HepG2 (cell line): Measurements from ENCODE around the gene RAB2B. TPM values are rescaled to one million over a fixed set of nuclear protein-coding genes. Genes with fewer than 3 reads are reported as not detected.
A peak's percentile ranks its signal among the peaks of the same experiment; 100 is the strongest.

ENCODE experiments used
- CENPX ChIP-seq: sonication (generic); formaldehyde crosslinking; IDR thresholded peaks from 2 replicates; pipeline ENCODE4 v1.9.0; 2021; ENCODE audit warnings: mild to moderate bottlenecking, missing genetic modification reagents, moderate library complexity
- DMAP1 ChIP-seq: IDR thresholded peaks from 2 replicates; pipeline ENCODE4 v1.6.1; 2016
- GLI4 ChIP-seq: sonication (generic); formaldehyde crosslinking; IDR thresholded peaks from 2 replicates; pipeline ENCODE4 v1.5.1; 2020; ENCODE audit warnings: missing genetic modification reagents, mild to moderate bottlenecking, moderate library complexity, borderline replicate concordance
- MIXL1 ChIP-seq: IDR thresholded peaks from 2 replicates; pipeline ENCODE4 v1.6.1; 2016
- RARG ChIP-seq: sonication (generic); formaldehyde crosslinking; IDR thresholded peaks from 2 replicates; pipeline ENCODE4 v1.4.0; 2020; ENCODE audit warnings: low read depth, mild to moderate bottlenecking, missing genetic modification reagents
- SAP130 ChIP-seq: IDR thresholded peaks from 2 replicates; pipeline ENCODE4 v1.6.1; 2016; ENCODE audit warnings: low read depth
- SP140L ChIP-seq: sonication (generic); formaldehyde crosslinking; IDR thresholded peaks from 2 replicates; pipeline ENCODE4 v1.4.0; 2020; ENCODE audit warnings: missing genetic modification reagents, borderline replicate concordance
- SSRP1 ChIP-seq: IDR thresholded peaks from 2 replicates; pipeline ENCODE4 v1.6.1; 2016; ENCODE audit warnings: control low read depth
- SYNCRIP ChIP-seq: fragments of 200-400 bp; formaldehyde crosslinking; IDR thresholded peaks from 2 replicates; pipeline ENCODE4 v1.6.1; 2018; ENCODE audit warnings: mild to moderate bottlenecking, low read depth, low read length; ENCODE audit not compliant: insufficient read depth
- TGIF2 ChIP-seq: IDR thresholded peaks from 2 replicates; pipeline ENCODE4 v1.6.1; 2016; ENCODE audit warnings: control low read depth, missing compliant biosample characterization
- WIZ ChIP-seq: sonication (generic); formaldehyde crosslinking; IDR thresholded peaks from 2 replicates; pipeline ENCODE4 v1.5.1; 2020; ENCODE audit warnings: mild to moderate bottlenecking, missing genetic modification reagents
- ZNF180 ChIP-seq: sonication (generic); formaldehyde crosslinking; IDR thresholded peaks from 2 replicates; pipeline ENCODE4 v1.4.0; 2020; ENCODE audit warnings: low read depth, missing genetic modification reagents, borderline replicate concordance
- ZNF205 ChIP-seq: IDR thresholded peaks from 2 replicates; pipeline ENCODE4 v1.6.1; 2018; ENCODE audit warnings: missing biosample characterization, missing genetic modification reagents
- ZNF207 ChIP-seq: fragments of 450-650 bp; IDR thresholded peaks from 2 replicates; pipeline ENCODE4 v1.6.1; 2016; ENCODE audit warnings: antibody characterized with exemption, borderline replicate concordance
- ZNF34 ChIP-seq: sonication (generic); formaldehyde crosslinking; IDR thresholded peaks from 2 replicates; pipeline ENCODE4 v1.4.0; 2020; ENCODE audit warnings: mild to moderate bottlenecking, missing genetic modification reagents, borderline replicate concordance
- ZNF547 ChIP-seq: sonication (generic); formaldehyde crosslinking; IDR thresholded peaks from 2 replicates; pipeline ENCODE4 v1.5.1; 2020; ENCODE audit warnings: mild to moderate bottlenecking, missing genetic modification reagents
- ZNF569 ChIP-seq: sonication (generic); formaldehyde crosslinking; IDR thresholded peaks from 2 replicates; pipeline ENCODE4 v1.5.0; 2020; ENCODE audit warnings: mild to moderate bottlenecking, missing genetic modification reagents, moderate library complexity, borderline replicate concordance
- ZNF850 ChIP-seq: sonication (generic); formaldehyde crosslinking; conservative IDR thresholded peaks from 2 replicates; pipeline ENCODE4 v1.9.0; 2021; ENCODE audit warnings: mild to moderate bottlenecking, missing genetic modification reagents
- polyA plus RNA-seq, 8 experiments: library from polyadenylated mRNA; depleted of rRNA in 3 of 8; stranded (reverse) in 7 of 8; unstranded in 1 of 8; fragments of >200 nt; fragmentation: Illumina TruSeq in 4 of 8; extraction: Trizol in 4 of 8; gene quantifications; 2 replicates each; pipeline versions ENCODE4 v1.2.1 to v1.2.3, GENCODE V29; 2011 to 2016; ENCODE audit warnings: low read depth in 4 of 8, missing spikeins in 1 of 8, mixed read lengths in 1 of 8; ENCODE audit not compliant: insufficient read depth in 1 of 8
- total RNA-seq, 5 experiments: library from RNA; depleted of rRNA; stranded (reverse); fragments of >200 nt; fragmentation: Illumina TruSeq; extraction: Trizol; gene quantifications; 2 replicates each; pipeline ENCODE4 v1.2.3, GENCODE V29; 2016; ENCODE audit warnings: low read depth in 1 of 5
- TF ChIP-seq, protein P1 (sequence below): sonication (generic); formaldehyde crosslinking; conservative IDR thresholded peaks from 2 replicates; pipeline ENCODE4 v1.4.0; 2020; ENCODE audit warnings: mild to moderate bottlenecking, missing genetic modification reagents, moderate library complexity
- TF ChIP-seq, protein P2 (sequence below): sonication (generic); formaldehyde crosslinking; IDR thresholded peaks from 2 replicates; pipeline ENCODE4 v1.8.0; 2022; ENCODE audit warnings: mild to moderate bottlenecking, missing genetic modification reagents
- TF ChIP-seq, protein P3 (sequence below): sonication (generic); formaldehyde crosslinking; IDR thresholded peaks from 2 replicates; pipeline ENCODE4 v1.4.0; 2020; ENCODE audit warnings: missing genetic modification reagents, borderline replicate concordance
- TF ChIP-seq, protein P4 (sequence below): IDR thresholded peaks from 2 replicates; pipeline ENCODE4 v1.6.1; 2016; ENCODE audit warnings: mild to moderate bottlenecking, missing biosample characterization, missing genetic modification reagents

RAB2B gene
- total and polyA plus RNA-seq, 2 of the 13 experiments (the other 11 are each of a cell fraction or from before 2014, with no cell fraction given), result 36.0 to 60.6 TPM

DNA sequence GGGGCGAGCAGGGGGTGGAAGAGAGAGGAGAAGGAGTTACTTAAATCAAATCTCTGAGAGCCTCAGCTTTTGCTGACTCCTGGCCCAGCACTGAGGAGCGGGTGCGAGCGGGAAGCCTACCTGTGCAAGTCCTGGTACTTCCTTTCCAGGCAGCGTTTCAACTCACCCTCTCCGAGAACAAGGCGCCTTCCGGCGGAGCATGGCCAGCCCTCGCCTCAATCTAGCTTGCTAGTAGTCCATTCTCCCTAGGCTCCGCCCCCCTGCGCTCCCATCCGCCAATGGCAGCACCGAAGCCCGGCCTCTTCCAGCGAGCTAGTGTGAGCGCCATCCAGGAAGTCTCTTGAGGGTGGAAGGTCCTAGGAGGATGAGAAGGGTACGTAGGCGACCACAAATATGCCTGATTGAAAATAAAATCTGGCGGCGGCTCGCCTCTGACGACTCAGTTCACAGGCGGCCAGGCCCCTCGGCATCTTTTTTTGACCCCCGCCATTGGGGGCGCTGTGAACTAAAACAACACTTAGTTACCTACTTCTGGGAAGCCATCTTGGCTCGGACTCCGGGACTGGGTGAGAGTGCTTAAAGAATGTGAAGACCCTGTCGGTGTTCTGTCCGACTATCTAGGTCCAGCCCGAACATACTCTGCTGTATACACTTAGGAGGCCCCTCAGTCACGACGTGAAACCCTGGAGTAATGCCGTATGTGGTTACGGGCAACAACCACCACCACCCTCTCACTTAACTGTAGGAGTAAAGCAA is 20.7 kb downstream of the RAB2B start, which contains the start of gene CHD8 (continued):
- TF ChIP-seq, protein P1, sequence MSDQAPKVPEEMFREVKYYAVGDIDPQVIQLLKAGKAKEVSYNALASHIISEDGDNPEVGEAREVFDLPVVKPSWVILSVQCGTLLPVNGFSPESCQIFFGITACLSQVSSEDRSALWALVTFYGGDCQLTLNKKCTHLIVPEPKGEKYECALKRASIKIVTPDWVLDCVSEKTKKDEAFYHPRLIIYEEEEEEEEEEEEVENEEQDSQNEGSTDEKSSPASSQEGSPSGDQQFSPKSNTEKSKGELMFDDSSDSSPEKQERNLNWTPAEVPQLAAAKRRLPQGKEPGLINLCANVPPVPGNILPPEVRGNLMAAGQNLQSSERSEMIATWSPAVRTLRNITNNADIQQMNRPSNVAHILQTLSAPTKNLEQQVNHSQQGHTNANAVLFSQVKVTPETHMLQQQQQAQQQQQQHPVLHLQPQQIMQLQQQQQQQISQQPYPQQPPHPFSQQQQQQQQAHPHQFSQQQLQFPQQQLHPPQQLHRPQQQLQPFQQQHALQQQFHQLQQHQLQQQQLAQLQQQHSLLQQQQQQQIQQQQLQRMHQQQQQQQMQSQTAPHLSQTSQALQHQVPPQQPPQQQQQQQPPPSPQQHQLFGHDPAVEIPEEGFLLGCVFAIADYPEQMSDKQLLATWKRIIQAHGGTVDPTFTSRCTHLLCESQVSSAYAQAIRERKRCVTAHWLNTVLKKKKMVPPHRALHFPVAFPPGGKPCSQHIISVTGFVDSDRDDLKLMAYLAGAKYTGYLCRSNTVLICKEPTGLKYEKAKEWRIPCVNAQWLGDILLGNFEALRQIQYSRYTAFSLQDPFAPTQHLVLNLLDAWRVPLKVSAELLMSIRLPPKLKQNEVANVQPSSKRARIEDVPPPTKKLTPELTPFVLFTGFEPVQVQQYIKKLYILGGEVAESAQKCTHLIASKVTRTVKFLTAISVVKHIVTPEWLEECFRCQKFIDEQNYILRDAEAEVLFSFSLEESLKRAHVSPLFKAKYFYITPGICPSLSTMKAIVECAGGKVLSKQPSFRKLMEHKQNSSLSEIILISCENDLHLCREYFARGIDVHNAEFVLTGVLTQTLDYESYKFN (CRISPR knock-in tag), result peak; percentile 54; the same call in 1 of the 2 replicates
- TF ChIP-seq, protein P2, sequence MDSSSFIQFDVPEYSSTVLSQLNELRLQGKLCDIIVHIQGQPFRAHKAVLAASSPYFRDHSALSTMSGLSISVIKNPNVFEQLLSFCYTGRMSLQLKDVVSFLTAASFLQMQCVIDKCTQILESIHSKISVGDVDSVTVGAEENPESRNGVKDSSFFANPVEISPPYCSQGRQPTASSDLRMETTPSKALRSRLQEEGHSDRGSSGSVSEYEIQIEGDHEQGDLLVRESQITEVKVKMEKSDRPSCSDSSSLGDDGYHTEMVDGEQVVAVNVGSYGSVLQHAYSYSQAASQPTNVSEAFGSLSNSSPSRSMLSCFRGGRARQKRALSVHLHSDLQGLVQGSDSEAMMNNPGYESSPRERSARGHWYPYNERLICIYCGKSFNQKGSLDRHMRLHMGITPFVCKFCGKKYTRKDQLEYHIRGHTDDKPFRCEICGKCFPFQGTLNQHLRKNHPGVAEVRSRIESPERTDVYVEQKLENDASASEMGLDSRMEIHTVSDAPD, result no peak
- TF ChIP-seq SP140L (no peak; the same call in 1 of the 2 replicates), SYNCRIP (no peak), ZNF180 (CRISPR knock-in tag) (no peak), ZNF569 (no peak), TGIF2 (peak; percentile 22; the same call in 1 of the 2 replicates), ZNF547 (0 out of 2 replicates have a peak, but pooled peaks have one; percentile 69), CENPX (CRISPR knock-in tag) (no peak), SAP130 (CRISPR knock-in tag) (peak; percentile 100), MIXL1 (CRISPR knock-in tag) (peak; percentile 38; the same call in 1 of the 2 replicates), ZNF850 (CRISPR knock-in tag) (peak; percentile 68; the same call in 1 of the 2 replicates), ZNF205 (peak; percentile 70), WIZ (CRISPR knock-in tag) (no peak; the same call in 1 of the 2 replicates), DMAP1 (CRISPR knock-in tag) (peak; percentile 85), RARG (CRISPR knock-in tag) (no peak), GLI4 (CRISPR knock-in tag) (peak; percentile 33; the same call in 1 of the 2 replicates), ZNF207 (no peak), SSRP1 (no peak; the same call in 1 of the 2 replicates), ZNF34 (CRISPR knock-in tag) (no peak)
- TF ChIP-seq, protein P3, sequence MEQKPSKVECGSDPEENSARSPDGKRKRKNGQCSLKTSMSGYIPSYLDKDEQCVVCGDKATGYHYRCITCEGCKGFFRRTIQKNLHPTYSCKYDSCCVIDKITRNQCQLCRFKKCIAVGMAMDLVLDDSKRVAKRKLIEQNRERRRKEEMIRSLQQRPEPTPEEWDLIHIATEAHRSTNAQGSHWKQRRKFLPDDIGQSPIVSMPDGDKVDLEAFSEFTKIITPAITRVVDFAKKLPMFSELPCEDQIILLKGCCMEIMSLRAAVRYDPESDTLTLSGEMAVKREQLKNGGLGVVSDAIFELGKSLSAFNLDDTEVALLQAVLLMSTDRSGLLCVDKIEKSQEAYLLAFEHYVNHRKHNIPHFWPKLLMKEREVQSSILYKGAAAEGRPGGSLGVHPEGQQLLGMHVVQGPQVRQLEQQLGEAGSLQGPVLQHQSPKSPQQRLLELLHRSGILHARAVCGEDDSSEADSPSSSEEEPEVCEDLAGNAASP (CRISPR knock-in tag), result peak; percentile 50; the same call in 1 of the 2 replicates
- TF ChIP-seq, protein P4, sequence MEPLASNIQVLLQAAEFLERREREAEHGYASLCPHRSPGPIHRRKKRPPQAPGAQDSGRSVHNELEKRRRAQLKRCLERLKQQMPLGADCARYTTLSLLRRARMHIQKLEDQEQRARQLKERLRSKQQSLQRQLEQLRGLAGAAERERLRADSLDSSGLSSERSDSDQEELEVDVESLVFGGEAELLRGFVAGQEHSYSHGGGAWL, result peak; percentile 45; the same call in 1 of the 2 replicates
